ENCODE measurements around the gene PPP2R2D. TPM values are rescaled to one million over a fixed set of nuclear protein-coding genes. Genes with fewer than 3 reads are reported as not detected.

PPP2R2D gene
- total RNA-seq, 1 experiment from 2014 or later: 33.2 TPM

DNA sequence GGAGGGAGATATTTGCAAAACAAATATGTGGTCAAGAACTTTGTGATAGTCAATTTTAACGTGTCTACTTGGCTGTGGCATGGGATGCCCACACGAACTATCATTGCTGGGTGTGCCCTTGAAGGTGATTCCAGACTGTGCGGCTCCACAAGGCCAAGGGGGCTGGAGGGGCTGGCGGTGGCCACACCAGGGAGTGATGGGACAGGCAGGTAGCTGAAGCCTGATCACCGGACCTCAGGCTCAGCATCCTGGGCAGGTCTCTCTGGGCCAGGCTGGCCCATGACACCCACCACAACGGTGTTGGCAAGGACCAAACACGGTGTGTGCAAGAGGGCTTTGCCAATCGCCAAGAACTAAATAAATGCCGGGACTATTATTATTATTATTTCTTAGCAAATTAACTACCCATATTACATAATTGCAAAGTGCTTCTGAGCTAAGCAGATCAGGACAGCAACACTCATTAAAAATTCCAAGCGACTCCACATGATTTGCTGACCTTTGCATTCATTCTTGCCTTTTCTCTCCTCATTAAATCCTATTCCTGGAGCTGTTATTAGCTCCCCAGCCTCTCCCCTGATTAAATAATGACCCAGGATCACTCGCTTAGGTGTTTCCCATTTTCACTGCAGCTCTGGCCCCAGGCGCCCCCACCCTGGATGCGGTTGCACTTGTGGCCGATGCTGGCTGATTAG, 35.4 kb upstream of the PPP2R2D start:
- CTCF ChIA-PET: no interaction called here
- no peak for TF ChIP-seq SP1 (CRISPR knock-in tag; conservative IDR thresholded peaks at IDR 0.05)
- TF ChIP-seq, protein P1, sequence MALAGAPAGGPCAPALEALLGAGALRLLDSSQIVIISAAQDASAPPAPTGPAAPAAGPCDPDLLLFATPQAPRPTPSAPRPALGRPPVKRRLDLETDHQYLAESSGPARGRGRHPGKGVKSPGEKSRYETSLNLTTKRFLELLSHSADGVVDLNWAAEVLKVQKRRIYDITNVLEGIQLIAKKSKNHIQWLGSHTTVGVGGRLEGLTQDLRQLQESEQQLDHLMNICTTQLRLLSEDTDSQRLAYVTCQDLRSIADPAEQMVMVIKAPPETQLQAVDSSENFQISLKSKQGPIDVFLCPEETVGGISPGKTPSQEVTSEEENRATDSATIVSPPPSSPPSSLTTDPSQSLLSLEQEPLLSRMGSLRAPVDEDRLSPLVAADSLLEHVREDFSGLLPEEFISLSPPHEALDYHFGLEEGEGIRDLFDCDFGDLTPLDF (CRISPR knock-in tag; IDR thresholded peaks at IDR 0.05): no peak
- TF ChIP-seq, protein P2, sequence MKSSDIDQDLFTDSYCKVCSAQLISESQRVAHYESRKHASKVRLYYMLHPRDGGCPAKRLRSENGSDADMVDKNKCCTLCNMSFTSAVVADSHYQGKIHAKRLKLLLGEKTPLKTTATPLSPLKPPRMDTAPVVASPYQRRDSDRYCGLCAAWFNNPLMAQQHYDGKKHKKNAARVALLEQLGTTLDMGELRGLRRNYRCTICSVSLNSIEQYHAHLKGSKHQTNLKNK (CRISPR knock-in tag; IDR thresholded peaks at IDR 0.05): no peak
- TF ChIP-seq, protein P3, sequence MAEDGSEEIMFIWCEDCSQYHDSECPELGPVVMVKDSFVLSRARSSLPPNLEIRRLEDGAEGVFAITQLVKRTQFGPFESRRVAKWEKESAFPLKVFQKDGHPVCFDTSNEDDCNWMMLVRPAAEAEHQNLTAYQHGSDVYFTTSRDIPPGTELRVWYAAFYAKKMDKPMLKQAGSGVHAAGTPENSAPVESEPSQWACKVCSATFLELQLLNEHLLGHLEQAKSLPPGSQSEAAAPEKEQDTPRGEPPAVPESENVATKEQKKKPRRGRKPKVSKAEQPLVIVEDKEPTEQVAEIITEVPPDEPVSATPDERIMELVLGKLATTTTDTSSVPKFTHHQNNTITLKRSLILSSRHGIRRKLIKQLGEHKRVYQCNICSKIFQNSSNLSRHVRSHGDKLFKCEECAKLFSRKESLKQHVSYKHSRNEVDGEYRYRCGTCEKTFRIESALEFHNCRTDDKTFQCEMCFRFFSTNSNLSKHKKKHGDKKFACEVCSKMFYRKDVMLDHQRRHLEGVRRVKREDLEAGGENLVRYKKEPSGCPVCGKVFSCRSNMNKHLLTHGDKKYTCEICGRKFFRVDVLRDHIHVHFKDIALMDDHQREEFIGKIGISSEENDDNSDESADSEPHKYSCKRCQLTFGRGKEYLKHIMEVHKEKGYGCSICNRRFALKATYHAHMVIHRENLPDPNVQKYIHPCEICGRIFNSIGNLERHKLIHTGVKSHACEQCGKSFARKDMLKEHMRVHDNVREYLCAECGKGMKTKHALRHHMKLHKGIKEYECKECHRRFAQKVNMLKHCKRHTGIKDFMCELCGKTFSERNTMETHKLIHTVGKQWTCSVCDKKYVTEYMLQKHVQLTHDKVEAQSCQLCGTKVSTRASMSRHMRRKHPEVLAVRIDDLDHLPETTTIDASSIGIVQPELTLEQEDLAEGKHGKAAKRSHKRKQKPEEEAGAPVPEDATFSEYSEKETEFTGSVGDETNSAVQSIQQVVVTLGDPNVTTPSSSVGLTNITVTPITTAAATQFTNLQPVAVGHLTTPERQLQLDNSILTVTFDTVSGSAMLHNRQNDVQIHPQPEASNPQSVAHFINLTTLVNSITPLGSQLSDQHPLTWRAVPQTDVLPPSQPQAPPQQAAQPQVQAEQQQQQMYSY (CRISPR knock-in tag; IDR thresholded peaks at IDR 0.05): no peak
- DNase-seq (ENCODE audit: low spot score): no peak
- H3K9me3 Mint-ChIP-seq: peaks cover 21% of the 10 kb centered on the region
- no peak for ATAC-seq
- peaks cover 10% of the 10 kb centered on the region for H3K36me3 Mint-ChIP-seq
- H3K4me1 Mint-ChIP-seq: no peaks in the 10 kb centered on the region
- H3K27me3 Mint-ChIP-seq (ENCODE audit: low read depth): no peaks in the 10 kb centered on the region; the same call in none of the 2 replicates
- H3K27ac Mint-ChIP-seq: no peak overlapping the region
- POLR2A ChIA-PET: no interaction called here
- H3K4me3 Mint-ChIP-seq: no peak overlapping the region

DNA sequence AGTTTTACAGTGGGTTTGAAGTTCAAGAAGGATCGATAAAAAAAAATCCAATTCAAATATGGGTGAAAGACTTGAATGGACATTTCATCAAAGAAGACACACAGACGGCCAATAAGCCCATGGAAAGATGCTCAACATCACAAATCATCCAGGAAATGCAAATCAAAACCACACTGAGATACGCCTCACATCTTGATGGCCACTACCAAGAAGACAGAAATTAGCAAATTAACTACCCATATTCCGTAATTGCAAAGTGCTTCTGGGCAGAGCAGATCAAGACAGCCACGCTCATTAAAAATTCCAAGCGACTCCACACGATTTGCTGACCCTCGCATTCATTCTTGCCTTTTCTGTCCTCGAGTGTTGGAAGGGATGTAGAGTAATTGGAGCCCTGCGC, 34.1 kb upstream of the PPP2R2D start:
- ChIA-PET CTCF (no interaction called here), POLR2A (no interaction called here)
- Mint-ChIP-seq H3K36me3 (peaks cover 10% of the 10 kb centered on the region), H3K27me3 (ENCODE audit: low read depth) (no peaks in the 10 kb centered on the region; the same call in none of the 2 replicates), H3K27ac (no peak overlapping the region), H3K4me1 (no peaks in the 10 kb centered on the region), H3K9me3 (peaks cover 21% of the 10 kb centered on the region), H3K4me3 (no peak overlapping the region)
- DNase-seq (ENCODE audit: low spot score) (no peak), ATAC-seq (no peak)
- TF ChIP-seq, protein P3 (CRISPR knock-in tag; IDR thresholded peaks at IDR 0.05): no peak
- TF ChIP-seq TEAD1 (CRISPR knock-in tag; IDR thresholded peaks at IDR 0.05): no peak
- TF ChIP-seq GABPB1 (CRISPR knock-in tag; IDR thresholded peaks at IDR 0.05): no peak
- no peak for TF ChIP-seq NFE2L1 (CRISPR knock-in tag; IDR thresholded peaks at IDR 0.05)
- TF ChIP-seq, protein P4, sequence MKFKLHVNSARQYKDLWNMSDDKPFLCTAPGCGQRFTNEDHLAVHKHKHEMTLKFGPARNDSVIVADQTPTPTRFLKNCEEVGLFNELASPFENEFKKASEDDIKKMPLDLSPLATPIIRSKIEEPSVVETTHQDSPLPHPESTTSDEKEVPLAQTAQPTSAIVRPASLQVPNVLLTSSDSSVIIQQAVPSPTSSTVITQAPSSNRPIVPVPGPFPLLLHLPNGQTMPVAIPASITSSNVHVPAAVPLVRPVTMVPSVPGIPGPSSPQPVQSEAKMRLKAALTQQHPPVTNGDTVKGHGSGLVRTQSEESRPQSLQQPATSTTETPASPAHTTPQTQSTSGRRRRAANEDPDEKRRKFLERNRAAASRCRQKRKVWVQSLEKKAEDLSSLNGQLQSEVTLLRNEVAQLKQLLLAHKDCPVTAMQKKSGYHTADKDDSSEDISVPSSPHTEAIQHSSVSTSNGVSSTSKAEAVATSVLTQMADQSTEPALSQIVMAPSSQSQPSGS (CRISPR knock-in tag; IDR thresholded peaks at IDR 0.05; ENCODE audit: borderline replicate concordance, low read depth): no peak
- TF ChIP-seq, protein P5, sequence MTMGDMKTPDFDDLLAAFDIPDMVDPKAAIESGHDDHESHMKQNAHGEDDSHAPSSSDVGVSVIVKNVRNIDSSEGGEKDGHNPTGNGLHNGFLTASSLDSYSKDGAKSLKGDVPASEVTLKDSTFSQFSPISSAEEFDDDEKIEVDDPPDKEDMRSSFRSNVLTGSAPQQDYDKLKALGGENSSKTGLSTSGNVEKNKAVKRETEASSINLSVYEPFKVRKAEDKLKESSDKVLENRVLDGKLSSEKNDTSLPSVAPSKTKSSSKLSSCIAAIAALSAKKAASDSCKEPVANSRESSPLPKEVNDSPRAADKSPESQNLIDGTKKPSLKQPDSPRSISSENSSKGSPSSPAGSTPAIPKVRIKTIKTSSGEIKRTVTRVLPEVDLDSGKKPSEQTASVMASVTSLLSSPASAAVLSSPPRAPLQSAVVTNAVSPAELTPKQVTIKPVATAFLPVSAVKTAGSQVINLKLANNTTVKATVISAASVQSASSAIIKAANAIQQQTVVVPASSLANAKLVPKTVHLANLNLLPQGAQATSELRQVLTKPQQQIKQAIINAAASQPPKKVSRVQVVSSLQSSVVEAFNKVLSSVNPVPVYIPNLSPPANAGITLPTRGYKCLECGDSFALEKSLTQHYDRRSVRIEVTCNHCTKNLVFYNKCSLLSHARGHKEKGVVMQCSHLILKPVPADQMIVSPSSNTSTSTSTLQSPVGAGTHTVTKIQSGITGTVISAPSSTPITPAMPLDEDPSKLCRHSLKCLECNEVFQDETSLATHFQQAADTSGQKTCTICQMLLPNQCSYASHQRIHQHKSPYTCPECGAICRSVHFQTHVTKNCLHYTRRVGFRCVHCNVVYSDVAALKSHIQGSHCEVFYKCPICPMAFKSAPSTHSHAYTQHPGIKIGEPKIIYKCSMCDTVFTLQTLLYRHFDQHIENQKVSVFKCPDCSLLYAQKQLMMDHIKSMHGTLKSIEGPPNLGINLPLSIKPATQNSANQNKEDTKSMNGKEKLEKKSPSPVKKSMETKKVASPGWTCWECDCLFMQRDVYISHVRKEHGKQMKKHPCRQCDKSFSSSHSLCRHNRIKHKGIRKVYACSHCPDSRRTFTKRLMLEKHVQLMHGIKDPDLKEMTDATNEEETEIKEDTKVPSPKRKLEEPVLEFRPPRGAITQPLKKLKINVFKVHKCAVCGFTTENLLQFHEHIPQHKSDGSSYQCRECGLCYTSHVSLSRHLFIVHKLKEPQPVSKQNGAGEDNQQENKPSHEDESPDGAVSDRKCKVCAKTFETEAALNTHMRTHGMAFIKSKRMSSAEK (CRISPR knock-in tag; IDR thresholded peaks at IDR 0.05; ENCODE audit: borderline replicate concordance): no peak
- TF ChIP-seq, protein P6, sequence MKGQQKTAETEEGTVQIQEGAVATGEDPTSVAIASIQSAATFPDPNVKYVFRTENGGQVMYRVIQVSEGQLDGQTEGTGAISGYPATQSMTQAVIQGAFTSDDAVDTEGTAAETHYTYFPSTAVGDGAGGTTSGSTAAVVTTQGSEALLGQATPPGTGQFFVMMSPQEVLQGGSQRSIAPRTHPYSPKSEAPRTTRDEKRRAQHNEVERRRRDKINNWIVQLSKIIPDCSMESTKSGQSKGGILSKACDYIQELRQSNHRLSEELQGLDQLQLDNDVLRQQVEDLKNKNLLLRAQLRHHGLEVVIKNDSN (CRISPR knock-in tag; IDR thresholded peaks at IDR 0.05): no peak
- no peak for TF ChIP-seq PRRX2 (CRISPR knock-in tag; IDR thresholded peaks at IDR 0.05)
- TF ChIP-seq ZNF263 (CRISPR knock-in tag; IDR thresholded peaks at IDR 0.05; ENCODE audit: low read depth): no peak
- TF ChIP-seq EMX1 (CRISPR knock-in tag; IDR thresholded peaks at IDR 0.05): no peak
- TF ChIP-seq, protein P7, sequence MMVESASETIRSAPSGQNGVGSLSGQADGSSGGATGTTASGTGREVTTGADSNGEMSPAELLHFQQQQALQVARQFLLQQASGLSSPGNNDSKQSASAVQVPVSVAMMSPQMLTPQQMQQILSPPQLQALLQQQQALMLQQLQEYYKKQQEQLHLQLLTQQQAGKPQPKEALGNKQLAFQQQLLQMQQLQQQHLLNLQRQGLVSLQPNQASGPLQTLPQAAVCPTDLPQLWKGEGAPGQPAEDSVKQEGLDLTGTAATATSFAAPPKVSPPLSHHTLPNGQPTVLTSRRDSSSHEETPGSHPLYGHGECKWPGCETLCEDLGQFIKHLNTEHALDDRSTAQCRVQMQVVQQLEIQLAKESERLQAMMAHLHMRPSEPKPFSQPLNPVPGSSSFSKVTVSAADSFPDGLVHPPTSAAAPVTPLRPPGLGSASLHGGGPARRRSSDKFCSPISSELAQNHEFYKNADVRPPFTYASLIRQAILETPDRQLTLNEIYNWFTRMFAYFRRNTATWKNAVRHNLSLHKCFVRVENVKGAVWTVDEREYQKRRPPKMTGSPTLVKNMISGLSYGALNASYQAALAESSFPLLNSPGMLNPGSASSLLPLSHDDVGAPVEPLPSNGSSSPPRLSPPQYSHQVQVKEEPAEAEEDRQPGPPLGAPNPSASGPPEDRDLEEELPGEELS (CRISPR knock-in tag; IDR thresholded peaks at IDR 0.05): no peak
- TF ChIP-seq GRHL2 (CRISPR knock-in tag; IDR thresholded peaks at IDR 0.05; ENCODE audit: insufficient replicate concordance, severe bottlenecking): no peak

All from WTC11 (cell line).